ENCODE measurements around the gene QRICH1. TPM values are rescaled to one million over a fixed set of nuclear protein-coding genes. Genes with fewer than 3 reads are reported as not detected.

The QRICH1 gene
- total and polyA plus RNA-seq, 2 donors (not counting 3 experiments of a cell fraction or from before 2014, with no cell fraction given), result 89.7 to 116 TPM

GRCh38 chr3:49098429-49098828, 4.6 kb upstream of the QRICH1 start:
- Histone ChIP-seq H3K79me2 (ENCODE audit: control insufficient read depth, insufficient read depth, low read length) (no peaks in the 10 kb centered on the region), H3K27me3 (ENCODE audit: control insufficient read depth in 2 of 2, insufficient read depth in 2 of 2, low read length in 2 of 2) (no peaks in the 10 kb centered on the region), H2AFZ (ENCODE audit: low read depth, low read length) (no peak overlapping the region), H3K27ac (ENCODE audit: insufficient read depth, low read depth, low read length) (no peak overlapping the region), H3K36me3 (ENCODE audit: control insufficient read depth in 2 of 2, extremely low read depth in 1 of 2, insufficient read depth in 2 of 2, low read length in 2 of 2) (peaks cover 12 to 48% of the 10 kb centered on the region in 2 experiments), H3K9me3 (replicated peaks; ENCODE audit: control insufficient read depth, insufficient read depth, low read length) (no peaks in the 10 kb centered on the region), H3K9ac (replicated peaks; ENCODE audit: extremely low read depth, insufficient read depth, low read length) (no peak overlapping the region), H4K20me1 (replicated peaks; ENCODE audit: control insufficient read depth, extremely low read depth, insufficient read depth, low read length) (no peaks in the 10 kb centered on the region), H3K4me1 (ENCODE audit: control insufficient read depth, extremely low read depth, insufficient read depth, low read length) (peaks cover 5% of the 10 kb centered on the region), H3K9me1 (replicated peaks; ENCODE audit: control insufficient read depth, extremely low read depth, insufficient read depth, low read length) (no peaks in the 10 kb centered on the region), H3K4me2 (ENCODE audit: insufficient read depth, low read length) (no peak overlapping the region), H3K4me3 (replicated peaks in 1 of 3; ENCODE audit: insufficient read depth in 1 of 3, low read depth in 1 of 3, low read length in 3 of 3) (no peak overlapping the region)
- DNase-seq (ENCODE audit: low read depth, low spot score) (no peak), FAIRE-seq (no peak)
- intact Hi-C loops (cut with micrococcal nuclease) (no loop called here), dilution Hi-C loops (cut with MboI; ENCODE audit: extremely low pct_ligation_motif_present, low sequenced_read_pairs) (no loop called here)
- no TSS peak for BruUV-seq (replicated peaks)
- TF ChIP-seq MYC (IDR thresholded peaks at IDR 0.05; ENCODE audit: low read depth, low read length), result no peak
- no peak for TF ChIP-seq POLR2AphosphoS5 (IDR thresholded peaks at IDR 0.05; ENCODE audit: insufficient read depth, low read depth, low read length)
- no peak for TF ChIP-seq POLR2A (IDR thresholded peaks at IDR 0.05; ENCODE audit: low read depth, low read length)
- TF ChIP-seq EZH2 (IDR thresholded peaks at IDR 0.05; ENCODE audit: borderline replicate concordance, low read depth, low read length, severe bottlenecking), result no peak
- TF ChIP-seq MAX (IDR thresholded peaks at IDR 0.05; ENCODE audit: insufficient read depth, insufficient read length), result no peak
- TF ChIP-seq FOS (IDR thresholded peaks at IDR 0.05; ENCODE audit: borderline replicate concordance, insufficient read depth, low read length), result no peak
- no peak for TF ChIP-seq GATA2 (IDR thresholded peaks at IDR 0.05; ENCODE audit: insufficient read depth, insufficient read length, low read depth, low read length)
- TF ChIP-seq JUN (IDR thresholded peaks at IDR 0.05; ENCODE audit: borderline replicate concordance, insufficient read depth, insufficient read length, low read depth), result no peak
- TF ChIP-seq CTCF (IDR thresholded peaks at IDR 0.05; ENCODE audit: extremely low read depth in 1 of 2, insufficient read depth in 1 of 2, low read depth in 1 of 2, low read length in 2 of 2), result no peak
- CTCF ChIA-PET, result interaction anchor here (1.0 kb wide), 1 partner anchor 111 kb away, joined by 3 read pairs; no protein-coding TSS in a partner anchor
- POLR2A ChIA-PET, result no interaction called here
